GM23338 (cell line): Measurements from ENCODE around the gene ZDBF2. TPM values are rescaled to one million over a fixed set of nuclear protein-coding genes. Genes with fewer than 3 reads are reported as not detected.

Source experiments
- ATAC-seq: fragments of 200-7000 bp; cut with Tn5 transposase; 3 replicates; pipeline ENCODE4 v1.9.1; 2020
- DNase-seq: peaks from one replicate; pipeline ENCODE4 v3.0.0-alpha.2; 2015; ENCODE audit warnings: low spot score
- H2AFZ ChIP-seq: fragments of 200-600 bp; sonication (generic); 2 replicates; pipeline ENCODE4 v1.8.0; 2016; ENCODE audit warnings: antibody characterized with exemption, mild to moderate bottlenecking, moderate library complexity
- H3F3A ChIP-seq: fragments of 200-600 bp; sonication (generic); replicated peaks from 2 replicates; pipeline ENCODE4 v1.8.0; 2017; ENCODE audit warnings: antibody characterized with exemption, mixed run types, low read depth
- H3K27ac ChIP-seq: fragments of 200-600 bp; sonication (generic); 2 replicates; pipeline ENCODE4 v1.6.1; 2016; ENCODE audit warnings: low read depth
- H3K27me3 ChIP-seq: fragments of 200-600 bp; sonication (generic); 2 replicates; pipeline ENCODE4 v1.8.0; 2016; ENCODE audit warnings: mild to moderate bottlenecking, mixed run types, moderate library complexity; ENCODE audit not compliant: insufficient read depth
- H3K36me3 ChIP-seq: fragments of 200-600 bp; sonication (generic); 2 replicates; pipeline ENCODE4 v1.8.0; 2016; ENCODE audit warnings: mild to moderate bottlenecking; ENCODE audit not compliant: insufficient read depth
- H3K4me1 ChIP-seq: fragments of 200-600 bp; sonication (generic); 2 replicates; pipeline ENCODE4 v1.8.0; 2016; ENCODE audit warnings: mild to moderate bottlenecking, moderate library complexity; ENCODE audit not compliant: insufficient read depth
- H3K4me2 ChIP-seq: fragments of 200-600 bp; sonication (generic); 2 replicates; pipeline ENCODE4 v1.7.1; 2017; ENCODE audit warnings: mixed run types
- H3K4me3 ChIP-seq: fragments of 200-600 bp; sonication (generic); 2 replicates; pipeline ENCODE4 v1.6.1; 2016; ENCODE audit warnings: mixed run types
- H3K79me2 ChIP-seq: fragments of 200-600 bp; sonication (generic); replicated peaks from 2 replicates; pipeline ENCODE4 v1.8.0; 2017; ENCODE audit warnings: mild to moderate bottlenecking; ENCODE audit not compliant: insufficient read depth
- H3K9me2 ChIP-seq: fragments of 200-600 bp; sonication (generic); 2 replicates; pipeline ENCODE4 v1.8.0; 2017; ENCODE audit not compliant: insufficient read depth
- H4K20me1 ChIP-seq: fragments of 200-600 bp; sonication (generic); replicated peaks from 2 replicates; pipeline ENCODE4 v1.8.0; 2017; ENCODE audit warnings: mild to moderate bottlenecking; ENCODE audit not compliant: insufficient read depth
- H3K27ac Mint-ChIP-seq: 2 replicates; pipeline ENCODE4 v1.8.0; 2020; ENCODE audit warnings: inconsistent platforms, mild to moderate bottlenecking, moderate library complexity, mixed read lengths
- H3K27me3 Mint-ChIP-seq: 3 replicates; pipeline ENCODE4 v1.8.0; 2022; ENCODE audit warnings: low read depth, mild to moderate bottlenecking, moderate library complexity, mixed read lengths, inconsistent platforms; ENCODE audit not compliant: insufficient read depth, poor library complexity
- H3K36me3 Mint-ChIP-seq: 3 replicates; pipeline ENCODE4 v1.8.0; 2021; ENCODE audit warnings: low read depth, mild to moderate bottlenecking, inconsistent platforms, moderate library complexity, mixed read lengths
- H3K4me1 Mint-ChIP-seq: 3 replicates; pipeline ENCODE4 v1.8.0; 2020; ENCODE audit warnings: mild to moderate bottlenecking, inconsistent platforms, mixed read lengths
- H3K4me3 Mint-ChIP-seq: 3 replicates; pipeline ENCODE4 v1.8.0; 2021; ENCODE audit warnings: moderate library complexity, mild to moderate bottlenecking, inconsistent platforms, mixed read lengths
- H3K9me3 Mint-ChIP-seq: 3 replicates; pipeline ENCODE4 v1.8.0; 2020; ENCODE audit warnings: moderate library complexity, mild to moderate bottlenecking, inconsistent platforms, mixed read lengths
- CREB1 ChIP-seq: fragments of 250-450 bp; sonication (Bioruptor Pico); IDR thresholded peaks from 2 replicates; pipeline ENCODE4 v1.5.0; 2020; ENCODE audit warnings: low read depth, mild to moderate bottlenecking, moderate library complexity
- ETS1 ChIP-seq: IDR thresholded peaks from 2 replicates; pipeline ENCODE4 v1.6.1; 2016; ENCODE audit warnings: antibody characterized with exemption
- EZH2 ChIP-seq: fragments of 200-600 bp; sonication (generic); IDR thresholded peaks from one replicate; pipeline ENCODE4 v1.8.0; 2017; ENCODE audit warnings: antibody characterized with exemption, mild to moderate bottlenecking, low read depth; ENCODE audit not compliant: unreplicated experiment
- EZH2phosphoT487 ChIP-seq: fragments of 200-600 bp; sonication (generic); IDR thresholded peaks from one replicate; pipeline ENCODE4 v1.8.1; 2018; ENCODE audit warnings: antibody characterized with exemption; ENCODE audit not compliant: unreplicated experiment
- JUNB ChIP-seq: IDR thresholded peaks from one replicate; pipeline ENCODE4 v1.6.1; 2016; ENCODE audit warnings: antibody characterized with exemption; ENCODE audit not compliant: unreplicated experiment
- POLR2AphosphoS5 ChIP-seq: IDR thresholded peaks from 2 replicates; pipeline ENCODE4 v1.6.1; 2016; ENCODE audit warnings: antibody characterized with exemption, low read depth
- REST ChIP-seq: IDR thresholded peaks from one replicate; pipeline ENCODE4 v1.6.1; 2018; ENCODE audit warnings: antibody characterized with exemption; ENCODE audit not compliant: unreplicated experiment
- ZNF114 ChIP-seq: fragments of 250-450 bp; sonication (Bioruptor Pico); IDR thresholded peaks from 2 replicates; pipeline ENCODE4 v1.5.0; 2020; ENCODE audit warnings: mild to moderate bottlenecking, moderate library complexity
- ZNF462 ChIP-seq: fragments of 250-450 bp; sonication (Bioruptor Pico); IDR thresholded peaks from 2 replicates; pipeline ENCODE4 v1.5.0; 2020; ENCODE audit warnings: mild to moderate bottlenecking, moderate library complexity
- polyA plus RNA-seq: library from polyadenylated mRNA; unstranded; fragments of >200 nt; fragmentation: Nextera tagmentation; extraction: Ambion mirVana; gene quantifications from 2 replicates; pipeline ENCODE4 v1.2.1, GENCODE V29; 2016
- total RNA-seq: library from RNA; depleted of rRNA; stranded (reverse); fragments of >200 nt; shearing (Covaris generic); gene quantifications from 2 replicates; pipeline ENCODE4 v1.2.3, GENCODE V29; 2014

The ZDBF2 gene
- total and polyA plus RNA-seq, 2 experiments from 2014 or later: 7.6 to 41.1 TPM

- TF ChIP-seq REST: no peak
- TF ChIP-seq EZH2: no peak
- TF ChIP-seq POLR2AphosphoS5: no peak
- TF ChIP-seq ETS1: no peak
- TF ChIP-seq ZNF114 (CRISPR knock-in tag): no peak
These were observed 21.2 kb upstream of the ZDBF2 start (continued) for GRCh38 chr2:206253125-206253776.

GRCh38 chr2:206253777-206254166, 20.7 kb upstream of the ZDBF2 start:
- H3K79me2 ChIP-seq: no peaks in the 10 kb centered on the region
- ATAC-seq: no peak
- H3K9me2 ChIP-seq: no peaks in the 10 kb centered on the region
- no peaks in the 10 kb centered on the region for H4K20me1 ChIP-seq
- H3K36me3 ChIP-seq: no peaks in the 10 kb centered on the region
- H3F3A ChIP-seq: no peaks in the 10 kb centered on the region; the same call in 1 of the 2 replicates
- Mint-ChIP-seq H3K4me1 (peaks cover 13% of the 10 kb centered on the region), H3K9me3 (peaks cover 2% of the 10 kb centered on the region; the same call in 1 of the 3 replicates), H3K27me3 (peaks cover 2% of the 10 kb centered on the region), H3K27ac (no peak overlapping the region), H3K36me3 (no peaks in the 10 kb centered on the region), H3K4me3 (no peak overlapping the region)
- no peak for DNase-seq
- H3K4me3 ChIP-seq: no peak overlapping the region
- no peak overlapping the region for H3K4me2 ChIP-seq
- no peaks in the 10 kb centered on the region for H3K27me3 ChIP-seq
- H2AFZ ChIP-seq: peak overlapping the region; percentile 81
- H3K4me1 ChIP-seq: peaks cover 7% of the 10 kb centered on the region; the same call in 1 of the 2 replicates
- H3K27ac ChIP-seq: no peak overlapping the region
- TF ChIP-seq CREB1 (no peak), ZNF462 (CRISPR knock-in tag) (no peak), EZH2phosphoT487 (no peak), REST (no peak), JUNB (no peak), POLR2AphosphoS5 (no peak)
